G401 (cell line): Measurements from ENCODE around the gene SLC12A2. TPM values are rescaled to one million over a fixed set of nuclear protein-coding genes. Genes with fewer than 3 reads are reported as not detected.

Experiments used
- DNase-seq: peaks from one replicate; pipeline ENCODE4 v3.0.0-alpha.2; 2015; ENCODE audit warnings: low spot score
- in situ Hi-C: cut with HindIII; loops from 2 replicates; pipeline ENCODE4 v1.10.0; 2016; ENCODE audit warnings: low sequenced_read_pairs, mixed read lengths
- total RNA-seq: library from RNA; depleted of rRNA; stranded (reverse); fragments of >200 nt; shearing (Covaris generic); gene quantifications from 2 replicates; pipeline ENCODE4 v1.2.3, GENCODE V29; 2014

The SLC12A2 gene
- total RNA-seq, 1 experiment from 2014 or later: 11.3 TPM

DNA sequence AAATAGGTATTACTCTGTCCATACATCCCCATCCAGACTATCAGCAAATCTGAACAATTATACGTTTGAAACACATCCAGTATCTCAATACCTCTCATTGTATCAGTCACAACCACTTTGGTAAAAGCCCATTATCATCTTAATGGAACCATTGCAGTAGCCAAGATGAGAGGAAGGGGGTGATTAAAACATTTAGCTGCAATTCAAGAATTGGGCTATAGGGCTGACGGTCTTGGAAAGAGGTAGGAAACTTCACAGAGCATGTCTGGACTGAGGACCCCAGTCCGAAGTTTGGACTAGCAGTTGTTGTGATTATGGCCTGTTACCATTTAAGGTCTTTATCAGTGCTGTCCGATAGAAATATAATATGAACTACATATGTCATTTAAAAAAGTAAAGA lies 8.6 kb downstream of the SLC12A2 start:
- DNase-seq: no peak
- in situ Hi-C loops: no loop called here

DNA sequence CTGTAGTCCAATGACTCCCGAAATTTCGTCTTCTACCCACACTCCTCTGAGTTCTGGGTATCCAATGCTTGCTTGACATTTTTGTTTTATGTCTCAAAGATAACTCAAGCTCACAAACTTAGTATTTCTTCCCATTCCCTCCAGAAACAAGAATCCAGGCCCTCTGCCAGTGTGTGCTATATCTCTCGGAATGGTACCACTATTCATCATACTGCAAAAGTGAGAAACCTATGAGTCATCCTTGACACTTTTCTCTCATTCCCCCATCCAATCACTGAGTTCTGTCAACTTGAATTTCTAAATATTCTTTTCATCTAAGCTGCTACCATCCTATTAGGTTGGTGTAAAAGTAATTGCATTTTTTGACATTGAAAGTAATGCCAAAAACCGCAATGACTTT lies 9.8 kb downstream of the SLC12A2 start:
- no peak for DNase-seq
- in situ Hi-C loops: no loop called here

DNA sequence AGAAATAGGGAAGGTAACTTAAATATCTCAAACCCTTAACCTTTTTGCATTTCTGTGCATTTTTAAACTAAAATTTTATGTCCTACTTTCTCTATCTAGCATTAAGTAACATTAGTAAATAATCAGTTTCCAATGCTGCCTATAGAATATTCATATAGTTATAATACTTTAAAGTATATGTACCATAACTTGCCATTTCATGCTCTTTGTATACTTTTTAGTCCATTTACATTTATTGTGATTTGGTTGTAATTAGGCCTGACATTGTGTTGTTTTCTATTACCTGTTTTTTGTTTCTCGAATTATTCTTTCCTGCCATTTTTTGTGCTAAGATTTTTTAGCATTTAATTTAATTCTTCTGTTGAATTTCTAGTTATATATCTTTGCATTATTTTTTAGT lies 13.7 kb downstream of the SLC12A2 start:
- in situ Hi-C loops: no loop called here
- DNase-seq: no peak

DNA sequence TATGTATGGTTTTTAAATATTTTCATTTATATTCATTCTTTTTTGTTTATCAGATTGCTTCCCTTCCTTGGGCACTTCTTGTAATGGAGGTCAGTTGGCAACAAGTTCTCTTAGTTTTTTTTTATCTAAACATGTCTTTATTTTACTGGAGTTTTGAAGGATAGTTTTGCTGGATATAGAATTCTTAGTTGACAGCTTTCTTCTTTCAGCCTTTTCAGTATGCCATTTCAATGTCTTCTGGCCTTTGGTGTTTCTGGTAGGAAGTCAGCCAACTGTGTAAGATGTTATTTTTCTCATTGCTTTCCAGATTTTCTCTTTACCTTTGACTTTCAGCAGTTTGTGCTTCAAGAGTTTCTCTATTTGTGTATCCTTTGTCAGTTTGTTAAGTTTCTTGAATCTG lies 14.2 kb downstream of the SLC12A2 start:
- DNase-seq: no peak
- in situ Hi-C loops: no loop called here

DNA sequence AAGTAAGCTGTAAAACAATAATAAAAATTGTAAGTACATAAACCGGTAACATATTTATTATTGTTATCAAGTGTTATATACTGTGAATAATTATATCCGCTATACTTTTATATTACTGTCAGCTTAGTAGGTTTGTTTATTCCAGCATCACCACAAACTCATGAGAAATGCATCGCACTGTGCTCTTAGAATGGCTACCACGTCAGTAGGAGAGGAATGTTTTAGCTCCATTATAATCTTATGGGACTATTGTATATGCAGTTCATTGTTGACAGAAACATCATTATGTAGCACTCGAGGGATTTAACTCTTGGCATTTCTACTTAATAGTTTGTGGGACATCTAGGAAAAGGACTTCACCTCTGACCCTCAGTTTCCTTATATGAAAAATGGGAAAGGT lies 16.4 kb downstream of the SLC12A2 start:
- no peak for DNase-seq
- in situ Hi-C loops: no loop called here

DNA sequence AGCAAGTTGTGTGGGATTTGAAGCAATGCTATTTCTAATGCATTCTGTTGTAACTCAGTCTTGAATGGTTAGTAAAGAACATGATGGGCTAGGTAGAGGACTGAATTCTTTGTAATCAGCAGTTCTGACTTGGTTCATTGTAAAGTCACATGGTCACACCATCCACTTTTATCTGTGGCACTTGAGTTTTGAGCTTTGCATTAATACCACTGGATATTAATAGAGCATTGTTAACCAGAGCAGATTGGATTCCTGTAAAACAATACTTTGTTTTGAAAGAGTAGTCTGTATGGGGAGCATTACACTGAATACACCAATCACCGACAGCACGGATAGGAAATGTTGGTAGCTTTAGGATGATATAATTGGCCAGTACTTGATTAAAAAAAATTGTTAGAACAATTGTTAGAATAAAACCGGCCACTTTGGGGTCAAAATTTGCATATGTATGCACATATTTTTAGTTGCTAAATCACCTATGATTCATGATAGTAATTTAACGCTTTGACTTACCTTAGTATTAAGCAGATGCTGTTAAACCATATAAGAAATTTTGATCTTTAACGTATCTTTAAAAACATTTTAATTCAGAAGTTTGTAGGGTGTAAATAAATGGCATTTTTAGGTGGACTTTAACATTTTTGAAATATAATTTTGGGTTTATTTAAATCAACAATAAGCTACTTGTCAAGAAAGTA lies 17.4 kb downstream of the SLC12A2 start:
- no peak for DNase-seq
- in situ Hi-C loops: no loop called here

DNA sequence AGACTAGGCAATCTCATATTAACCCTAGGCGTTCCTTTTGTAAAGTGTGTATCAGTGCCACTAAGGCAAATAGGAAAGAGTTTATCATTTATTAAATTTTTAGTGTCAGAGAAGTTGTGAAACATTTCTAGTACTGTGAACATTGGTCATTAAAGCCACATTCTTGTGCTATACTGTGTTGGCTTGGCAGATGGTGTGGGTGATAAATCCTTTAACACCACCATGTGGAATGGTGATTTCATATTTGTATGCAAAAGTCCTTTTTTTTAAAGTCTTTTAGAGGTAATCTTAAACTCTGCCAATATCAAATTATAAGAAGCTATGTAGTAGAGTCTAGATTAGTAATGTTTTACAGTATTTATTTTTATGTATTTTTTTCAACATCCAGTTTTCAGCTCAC lies 18.1 kb downstream of the SLC12A2 start:
- DNase-seq: no peak
- in situ Hi-C loops: no loop called here

DNA sequence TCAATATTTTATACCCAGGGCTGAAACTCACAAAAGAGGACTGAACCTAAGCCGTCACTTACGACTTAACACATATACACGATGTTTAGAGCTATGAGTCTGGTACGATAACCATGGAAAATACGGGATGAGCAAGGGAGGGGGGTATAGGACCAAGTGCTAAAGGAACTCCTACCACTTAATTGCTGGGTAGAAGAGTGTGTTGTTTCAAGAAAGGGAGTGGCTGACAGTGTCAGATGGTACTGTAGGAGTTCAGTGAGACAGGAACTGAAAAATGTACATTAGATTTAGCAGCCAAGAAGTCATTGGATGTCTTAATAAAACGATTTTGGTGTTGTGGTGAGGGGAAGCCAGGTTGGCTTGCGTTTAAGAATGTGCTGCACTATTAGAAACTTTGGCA lies 21.6 kb downstream of the SLC12A2 start:
- no peak for DNase-seq
- in situ Hi-C loops: no loop called here

DNA sequence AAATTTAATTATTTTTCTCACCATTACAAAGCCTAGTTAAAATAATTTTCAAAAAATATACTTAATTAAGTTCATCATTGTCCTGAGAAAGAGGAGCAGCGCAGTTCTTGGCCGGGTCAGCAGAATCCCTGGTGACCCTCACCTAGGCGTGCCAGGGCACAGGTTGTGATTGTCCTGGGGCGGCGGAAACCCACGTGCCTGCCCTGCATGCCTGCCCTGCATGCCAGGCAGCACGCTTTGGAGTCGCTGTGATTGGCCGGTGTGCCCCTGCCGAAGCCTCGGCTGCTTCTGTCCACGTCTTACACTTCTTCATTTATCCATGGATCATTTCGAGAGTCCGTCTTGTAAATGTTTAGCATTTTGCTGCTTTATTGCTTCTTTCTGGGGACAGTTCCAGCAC lies 25.6 kb downstream of the SLC12A2 start:
- in situ Hi-C loops: no loop called here
- DNase-seq: peak; percentile 42

DNA sequence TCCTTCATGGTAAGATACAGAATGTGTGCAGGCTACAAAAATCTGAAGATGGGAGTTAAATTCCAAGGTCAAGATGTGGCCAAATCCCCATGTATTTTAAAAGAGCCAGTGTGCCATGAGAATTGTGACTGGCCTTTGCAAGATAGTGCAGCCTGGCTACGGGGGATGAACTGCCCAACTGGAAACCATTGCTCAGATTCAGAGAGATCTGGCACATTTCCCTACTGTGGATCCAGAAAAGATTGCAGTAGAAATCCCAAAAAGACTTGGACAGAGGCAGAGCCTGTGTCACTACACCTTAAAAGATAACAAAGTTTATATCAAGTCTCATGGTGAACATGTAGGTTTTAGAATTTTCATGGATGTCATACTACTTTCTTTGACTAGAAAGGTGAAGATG lies 26.2 kb downstream of the SLC12A2 start:
- peak; percentile 64 for DNase-seq
- in situ Hi-C loops: no loop called here

DNA sequence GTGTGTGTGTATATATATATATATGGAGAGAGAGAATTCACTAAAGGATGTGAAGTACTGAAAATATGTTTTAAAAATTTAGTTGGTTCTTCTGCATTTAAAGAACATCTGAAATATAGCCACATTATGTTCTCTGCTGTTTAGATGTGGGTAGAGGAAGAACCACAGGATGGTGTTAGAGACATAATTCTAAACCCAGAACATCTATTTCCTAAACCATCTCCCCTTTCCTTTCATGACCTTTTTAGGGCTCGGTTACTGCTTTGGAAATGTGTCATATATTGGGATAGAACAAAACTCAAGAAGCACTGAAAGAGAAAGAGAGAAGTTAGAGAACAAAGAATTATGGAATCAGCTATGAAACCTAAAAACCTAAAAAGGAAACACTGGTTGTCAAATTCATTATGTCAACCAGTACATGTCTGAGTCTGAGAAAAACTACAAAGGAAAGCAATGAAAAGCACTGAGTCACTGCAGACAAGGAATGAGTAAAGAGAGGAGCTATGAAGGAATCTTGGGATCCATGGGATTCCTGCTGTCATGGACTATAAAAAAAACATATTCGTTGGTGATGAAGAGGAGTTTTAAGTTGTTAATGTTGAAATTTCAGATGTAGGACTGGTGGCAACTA lies 28.4 kb downstream of the SLC12A2 start:
- in situ Hi-C loops: no loop called here
- DNase-seq: no peak

DNA sequence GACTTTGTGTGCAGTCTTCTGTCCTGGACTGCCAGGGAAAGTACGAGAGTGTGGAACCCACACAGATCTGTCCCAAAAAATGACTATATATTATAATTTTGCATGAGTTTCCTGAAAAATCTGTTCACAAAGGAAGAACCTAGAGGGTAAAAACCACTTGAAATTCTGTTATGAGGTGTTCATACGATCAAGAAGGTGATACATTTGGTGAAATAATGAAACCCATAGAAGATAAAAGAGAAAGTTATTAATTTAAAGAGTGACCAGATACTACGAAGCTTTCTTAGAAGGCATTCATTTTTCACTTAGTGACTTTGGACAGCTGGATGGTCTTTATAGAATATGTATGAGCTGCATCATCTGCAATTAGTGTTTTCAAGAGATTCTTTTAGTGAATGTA lies 32.9 kb downstream of the SLC12A2 start:
- in situ Hi-C loops: no loop called here
- no peak for DNase-seq

DNA sequence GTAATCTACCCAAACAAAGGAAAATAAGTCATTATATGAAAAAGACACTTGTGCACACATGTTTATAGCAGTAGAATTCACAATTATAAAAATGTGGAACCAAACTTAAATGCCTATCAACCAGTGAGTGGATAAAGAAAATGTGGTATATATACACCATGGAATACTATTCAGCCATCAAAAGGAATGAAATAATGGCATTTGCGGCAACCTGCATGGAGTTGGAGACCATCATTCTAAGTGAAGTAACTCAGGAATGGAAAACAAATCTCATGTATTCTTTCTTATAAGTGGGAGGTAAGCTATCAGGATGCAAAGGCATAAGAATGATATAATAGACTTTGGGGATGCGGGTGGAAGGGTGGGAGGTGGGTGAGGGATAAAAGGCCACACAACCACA lies 34.6 kb downstream of the SLC12A2 start:
- DNase-seq: no peak
- in situ Hi-C loops: no loop called here

DNA sequence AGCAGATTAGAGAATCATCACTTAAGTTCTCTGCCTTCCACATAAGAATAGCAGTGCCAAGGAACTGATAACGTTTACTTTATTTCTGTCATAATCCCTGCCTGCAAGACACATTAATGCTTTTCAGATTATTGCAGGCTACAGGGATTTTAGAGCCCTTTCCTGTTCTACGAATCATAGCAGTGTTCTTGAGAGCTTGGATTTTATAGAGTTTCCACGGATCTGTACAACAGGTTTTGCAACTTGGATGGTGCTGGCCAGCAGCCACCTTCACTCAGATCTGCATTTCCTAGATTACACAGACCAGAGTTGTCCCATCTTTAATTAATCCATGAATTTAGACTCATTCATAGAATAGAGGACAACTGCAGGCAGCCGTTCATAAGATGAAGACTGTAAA lies 38.1 kb downstream of the SLC12A2 start:
- in situ Hi-C loops: no loop called here
- no peak for DNase-seq

DNA sequence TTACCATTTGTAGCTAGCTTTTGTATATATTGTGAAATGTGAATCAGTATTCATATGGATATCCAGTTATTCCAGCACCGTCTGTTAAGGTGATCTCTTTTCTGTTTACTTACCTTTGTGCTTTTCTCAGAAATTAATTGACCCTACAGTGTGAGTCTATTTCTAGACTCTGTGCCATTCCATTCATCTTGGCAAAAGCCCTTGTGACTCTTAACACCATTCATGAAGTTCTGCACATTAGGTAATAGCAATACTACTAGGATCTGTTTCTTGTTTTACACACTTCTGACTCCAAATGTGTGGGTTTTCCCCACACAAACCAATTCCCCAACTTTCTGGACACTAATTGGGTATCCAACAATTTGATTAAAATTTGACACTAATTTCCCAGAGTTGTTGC lies 40.4 kb downstream of the SLC12A2 start:
- in situ Hi-C loops: no loop called here
- no peak for DNase-seq

DNA sequence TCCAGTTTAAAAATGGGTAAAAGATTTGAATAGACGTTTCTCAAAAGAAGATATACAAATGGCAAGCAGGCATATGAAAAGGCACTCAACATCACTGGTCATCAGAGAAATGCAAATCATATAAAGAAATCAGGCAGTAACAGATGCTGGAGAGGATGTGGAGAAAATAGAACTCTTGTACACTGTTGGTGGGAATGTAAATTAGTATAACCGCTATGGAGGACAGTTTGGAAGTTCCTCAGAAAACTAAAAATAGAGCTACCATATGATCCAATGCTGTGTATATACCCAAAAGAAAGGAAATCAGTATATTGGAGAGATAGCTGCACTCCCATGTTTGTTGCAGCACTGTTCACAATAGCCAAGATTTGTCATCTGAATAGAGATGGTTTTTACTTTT lies 42.7 kb downstream of the SLC12A2 start:
- DNase-seq: no peak
- in situ Hi-C loops: no loop called here

DNA sequence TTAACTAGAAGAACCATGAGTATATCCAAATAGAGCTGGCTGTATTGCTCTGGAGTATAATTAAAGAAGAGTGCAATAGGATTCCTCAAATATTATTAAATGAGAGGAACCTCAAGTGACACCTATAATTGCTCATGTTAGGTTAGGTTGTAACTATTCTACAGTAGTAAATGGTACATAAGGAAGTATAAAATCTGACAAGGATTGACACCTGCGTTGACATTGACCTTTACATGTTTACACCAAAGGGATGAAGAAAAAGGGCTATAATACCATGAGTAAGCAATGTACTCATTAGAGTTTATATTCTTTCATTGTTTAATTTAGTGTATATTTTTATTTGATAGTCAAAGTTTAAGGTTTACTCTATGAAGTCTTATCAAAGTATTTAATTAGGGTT lies 48.9 kb downstream of the SLC12A2 start:
- in situ Hi-C loops: no loop called here
- DNase-seq: no peak

DNA sequence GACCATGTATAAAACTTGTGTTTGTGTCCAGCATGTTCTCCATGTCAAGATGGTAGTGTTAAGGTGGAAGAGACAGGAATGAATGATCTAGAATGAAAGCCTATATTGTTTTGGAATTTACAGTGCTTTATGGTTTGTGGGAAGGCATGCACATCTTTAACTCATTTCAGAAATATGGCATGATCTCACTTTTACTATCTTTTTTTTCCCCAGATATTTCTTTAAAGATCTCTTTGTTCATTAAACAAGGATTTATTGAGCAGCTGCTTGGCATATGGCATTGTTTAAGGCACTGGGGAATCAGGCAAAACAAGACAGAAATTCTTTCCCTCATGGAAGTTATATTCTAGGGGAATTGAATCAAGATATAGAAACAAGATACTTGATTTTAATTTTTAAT lies 51.7 kb downstream of the SLC12A2 start:
- in situ Hi-C loops: no loop called here
- no peak for DNase-seq

DNA sequence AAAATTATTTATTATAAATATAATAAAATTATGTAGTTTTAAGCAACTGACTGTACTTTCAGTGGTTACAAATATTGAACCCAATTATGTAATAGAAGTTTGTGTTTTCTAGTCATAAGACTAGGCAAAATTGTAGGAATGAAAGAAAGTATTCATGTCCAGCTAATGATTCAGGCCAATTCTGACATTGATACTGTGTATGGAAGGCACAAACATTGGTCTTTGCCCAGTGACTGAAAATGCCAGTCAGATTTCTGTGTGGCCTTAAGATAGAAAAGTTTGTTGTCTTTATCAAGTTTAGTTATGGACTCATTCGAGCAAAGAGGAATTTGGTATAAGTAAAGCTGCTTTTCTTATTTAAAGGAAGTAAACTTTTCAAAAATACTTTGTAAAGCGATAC lies 60.3 kb downstream of the SLC12A2 start:
- DNase-seq: no peak
- in situ Hi-C loops: no loop called here

DNA sequence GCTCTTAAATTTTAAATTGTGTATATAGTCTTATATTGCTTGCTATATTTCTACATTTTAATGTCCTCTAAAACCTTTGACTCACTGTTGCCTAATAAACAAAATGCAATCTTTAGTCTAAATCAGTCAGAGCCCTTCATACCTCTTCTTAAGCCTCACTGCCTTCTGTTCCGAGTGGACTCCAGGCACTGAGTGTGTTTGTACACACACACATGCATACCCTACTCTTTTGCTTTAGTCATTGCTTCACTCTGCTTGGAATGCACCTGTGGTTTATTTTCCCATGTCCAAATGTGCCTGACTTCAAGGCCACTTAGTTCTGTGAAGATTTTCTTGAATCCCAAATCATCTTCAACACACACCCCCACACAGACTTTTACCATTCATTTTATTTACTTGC lies 60.9 kb downstream of the SLC12A2 start:
- in situ Hi-C loops: no loop called here

DNA sequence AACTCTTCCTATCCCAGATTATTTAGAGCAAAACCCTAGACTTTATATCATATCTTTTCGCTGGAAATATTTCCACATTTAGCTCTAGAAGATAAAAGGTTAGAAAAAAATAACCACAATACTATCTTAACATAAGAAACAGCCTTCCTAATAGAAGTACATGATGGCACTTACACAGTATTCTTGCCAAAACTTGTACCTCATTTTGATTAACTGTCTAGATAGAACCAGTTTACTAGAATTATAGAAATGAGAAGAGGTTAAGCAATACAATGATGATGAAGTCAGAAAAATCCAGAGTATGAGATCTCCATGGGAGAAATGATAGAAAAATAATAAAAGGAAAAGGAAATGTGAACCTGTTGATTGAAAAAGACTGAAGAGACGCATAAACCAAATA lies 63.1 kb downstream of the SLC12A2 start:
- DNase-seq: no peak
- in situ Hi-C loops: no loop called here

More for the DNA sequence above, 60.9 kb downstream of the SLC12A2 start:
- DNase-seq: no peak
